Hepatic stellate cell (primary cell): ENCODE results near the gene ASPDH.
"Not testable (repeated sequence)": the region's sequence is repeated elsewhere in the genome, so short reads cannot be mapped to it uniquely, and the experiment has no call there.

Experiments used
- DNase-seq: peaks from one replicate; pipeline ENCODE4 v3.0.0; 2011; ENCODE audit warnings: low spot score

ASPDH gene

GRCh38 chr19:50477751-50478515 is 35.8 kb downstream of the ASPDH start:
- DNase-seq = no peak

- no peak for DNase-seq
These were observed 36.8 kb downstream of the ASPDH start for GRCh38 chr19:50476907-50477238.

GRCh38 chr19:50476224-50476906 is 37.3 kb downstream of the ASPDH start, which contains the start of the genes EMC10 and GARIN5A:
Gene EMC10, plus strand, starts transcription at chr19:50476507. Its CDS starts 38 bp downstream, at chr19:50476545.
Gene GARIN5A, minus strand, starts transcription at chr19:50476848. Its CDS starts 460 bp downstream, at chr19:50476388.
- peak; percentile 99 for DNase-seq

GRCh38 chr19:50475736-50476223 is 37.9 kb downstream of the ASPDH start:
- DNase-seq = no peak

GRCh38 chr19:50475101-50475568 is 38.6 kb downstream of the ASPDH start:
- no peak for DNase-seq

GRCh38 chr19:50473336-50473735 is 40.4 kb downstream of the ASPDH start:
- DNase-seq = not testable (repeated sequence)

- DNase-seq = no peak
These were observed 44.9 kb downstream of the ASPDH start for GRCh38 chr19:50468818-50469217.

- no peak for DNase-seq
These were observed 46.1 kb downstream of the ASPDH start for GRCh38 chr19:50467566-50467965.

- no peak for DNase-seq
These were observed 47.0 kb downstream of the ASPDH start for GRCh38 chr19:50466706-50467039.

GRCh38 chr19:50465986-50466705 is 47.6 kb downstream of the ASPDH start:
- peak; percentile 67 for DNase-seq

- DNase-seq = no peak
These were observed 48.7 kb downstream of the ASPDH start for GRCh38 chr19:50465000-50465399.

GRCh38 chr19:50464348-50464747 is 49.4 kb downstream of the ASPDH start:
- no peak for DNase-seq

- DNase-seq = no peak
These were observed 50.7 kb downstream of the ASPDH start for GRCh38 chr19:50462970-50463369.
